CD4-positive, alpha-beta T cell (primary cell): ENCODE data around the gene PRKACG. TPM values are rescaled to one million over a fixed set of nuclear protein-coding genes. Genes with fewer than 3 reads are reported as not detected.
A peak's percentile ranks its signal among the peaks of the same experiment; 100 is the strongest.

ENCODE experiments used
- ATAC-seq: fragments of 200-7000 bp; cut with Tn5 transposase; one replicate; pipeline ENCODE4 v1.10.0; 2022; ENCODE audit warnings: mild to moderate bottlenecking; ENCODE audit not compliant: poor library complexity
- CTCF ChIA-PET: fragments of 350-600 bp; sonication (Branson Sonifier 250); formaldehyde crosslinking; loops from one replicate; lab custom pipeline; 2021; ENCODE audit warnings: antibody characterized with exemption, inconsistent platforms; lab: Charles Lee
- POLR2A ChIA-PET: fragments of 350-600 bp; sonication (Branson Sonifier 250); formaldehyde crosslinking; loops from one replicate; lab custom pipeline; 2021; ENCODE audit warnings: antibody characterized with exemption, inconsistent platforms; lab: Charles Lee
- DNase-seq, 14 experiments: peaks; one replicate each; pipeline ENCODE4 v3.0.0-alpha.2; 2013 to 2020; ENCODE audit warnings: mixed read lengths in 2 of 14
- H3K27ac ChIP-seq, 2 donors: one replicate each; pipeline versions ENCODE4 v1.5.1 to v1.7.0; 2013; ENCODE audit warnings: low read length in 2 of 2, low read depth in 1 of 2, mild to moderate bottlenecking in 1 of 2
- H3K27me3 ChIP-seq, 2 experiments: 1 replicate in 1 of 2; 2 replicates in 1 of 2; pipeline versions ENCODE4 v1.6.1 to v1.7.0; 2013; ENCODE audit warnings: low read length in 2 of 2, control low read depth in 1 of 2, mild to moderate bottlenecking in 1 of 2, moderate library complexity in 1 of 2; ENCODE audit not compliant: insufficient read depth in 2 of 2, control insufficient read depth in 1 of 2
- H3K36me3 ChIP-seq: one replicate; pipeline ENCODE4 v1.6.1; 2013; ENCODE audit warnings: low read length, control low read depth; ENCODE audit not compliant: insufficient read depth
- H3K4me1 ChIP-seq: one replicate; pipeline ENCODE4 v1.6.1; 2013; ENCODE audit warnings: low read length, control low read depth; ENCODE audit not compliant: insufficient read depth
- H3K4me3 ChIP-seq: one replicate; pipeline ENCODE4 v1.5.1; 2013; ENCODE audit warnings: mild to moderate bottlenecking, low read length, moderate library complexity
- H3K9me3 ChIP-seq, 2 experiments: 1 replicate in 1 of 2; 2 replicates in 1 of 2; pipeline versions ENCODE4 v1.6.1 to v1.7.0; 2013; ENCODE audit warnings: low read length in 2 of 2, mild to moderate bottlenecking in 2 of 2, control low read depth in 1 of 2, moderate library complexity in 1 of 2; ENCODE audit not compliant: control insufficient read depth in 1 of 2, insufficient read depth in 1 of 2
- H3K27ac Mint-ChIP-seq: one replicate; pipeline ENCODE4 v1.8.0; 2020; ENCODE audit warnings: mixed read lengths
- H3K27me3 Mint-ChIP-seq: one replicate; pipeline ENCODE4 v1.8.0; 2021; ENCODE audit warnings: mixed read lengths
- H3K36me3 Mint-ChIP-seq: one replicate; pipeline ENCODE4 v1.8.0; 2021; ENCODE audit warnings: low read depth, mixed read lengths
- H3K4me1 Mint-ChIP-seq: one replicate; pipeline ENCODE4 v1.8.0; 2021; ENCODE audit warnings: low read depth, mixed read lengths
- H3K4me3 Mint-ChIP-seq: one replicate; pipeline ENCODE4 v1.8.0; 2020; ENCODE audit warnings: mild to moderate bottlenecking, mixed read lengths
- H3K9me3 Mint-ChIP-seq: one replicate; pipeline ENCODE4 v1.8.0; 2020; ENCODE audit warnings: mixed read lengths
- CTCF ChIP-seq: fragments of 200-600 bp; IDR thresholded peaks from one replicate; pipeline ENCODE4 v1.8.0; 2022; ENCODE audit warnings: antibody characterized with exemption, mild to moderate bottlenecking
- intact Hi-C, 2 experiments: fragments of 100-400 bp; cut with DNase I in 1 of 2; cut with micrococcal nuclease in 1 of 2; formaldehyde crosslinking; loops; one replicate each; pipeline versions ENCODE4 v1.15.1 to v1.9.0; 2023 to 2025; cut with DNase I, micrococcal nuclease
- total RNA-seq, 174 experiments: library from RNA in 2 of 174; stranded (reverse) in 2 of 174; gene quantifications; one replicate each; pipeline ENCODE4 v1.2.3 and lab custom pipeline; 2021 to 2026

The PRKACG gene
- total RNA-seq, 2 experiments from 2014 or later: not detected

GRCh38 chr9:68978066-68978465 lies 35.8 kb downstream of the PRKACG start:
- Histone ChIP-seq H3K4me3 (no peak overlapping the region), H3K4me1 (peaks cover 15% of the 10 kb centered on the region), H3K27me3 (no peaks in the 10 kb centered on the region), H3K36me3 (no peaks in the 10 kb centered on the region), H3K27ac (no peak overlapping the region), H3K9me3 (no peaks in the 10 kb centered on the region)
- Mint-ChIP-seq H3K9me3 (no peaks in the 10 kb centered on the region), H3K4me3 (no peak overlapping the region), H3K4me1 (peaks cover 12% of the 10 kb centered on the region), H3K27me3 (no peaks in the 10 kb centered on the region), H3K36me3 (no peaks in the 10 kb centered on the region), H3K27ac (no peak overlapping the region)
- ChIA-PET CTCF (no interaction called here), POLR2A (no interaction called here)
- intact Hi-C loops: loop anchor here in 1 of 2 experiments (10.0 kb wide), 1 partner anchor 47 kb away; no protein-coding TSS in a partner anchor
- DNase-seq (peak in 2 of 14 experiments; percentile 39 to 46), ATAC-seq (no peak)
- no peak for TF ChIP-seq CTCF

GRCh38 chr9:68975365-68976043 lies 38.4 kb downstream of the PRKACG start:
- Histone ChIP-seq H3K9me3 (no peaks in the 10 kb centered on the region), H3K4me1 (peaks cover 11% of the 10 kb centered on the region), H3K4me3 (peak overlapping the region; percentile 0), H3K36me3 (no peaks in the 10 kb centered on the region), H3K27me3 (no peaks in the 10 kb centered on the region), H3K27ac (no peak overlapping the region)
- H3K9me3 Mint-ChIP-seq: no peaks in the 10 kb centered on the region
- ChIA-PET CTCF (interaction anchor here (1.1 to 1.2 kb wide), 2 partner anchors 9 to 24 kb away, joined by 3 read pairs; no protein-coding TSS in a partner anchor), POLR2A (interaction anchor here (1.3 kb wide), 1 partner anchor 45 kb away, joined by 3 read pairs; no protein-coding TSS in a partner anchor)
- intact Hi-C loops: loop anchor here in 1 of 2 experiments (10.0 kb wide), 1 partner anchor 49 kb away; no protein-coding TSS in a partner anchor
- H3K27ac Mint-ChIP-seq: no peak overlapping the region
- no peaks in the 10 kb centered on the region for H3K27me3 Mint-ChIP-seq
- H3K4me1 Mint-ChIP-seq: peaks cover 12% of the 10 kb centered on the region
- no peaks in the 10 kb centered on the region for H3K36me3 Mint-ChIP-seq
- no peak overlapping the region for H3K4me3 Mint-ChIP-seq
- no peak for ATAC-seq
- no peak for TF ChIP-seq CTCF
- peak in 2 of 14 experiments; percentile 19 to 30 for DNase-seq

GRCh38 chr9:68974901-68975300 lies 39.0 kb downstream of the PRKACG start:
- intact Hi-C loops: loop anchor here in 1 of 2 experiments (10.0 kb wide), 1 partner anchor 50 kb away; no protein-coding TSS in a partner anchor
- POLR2A ChIA-PET: no interaction called here

More at GRCh38 chr9:68974901-68975300, 39.0 kb downstream of the PRKACG start:
- Mint-ChIP-seq H3K27ac (no peak overlapping the region), H3K4me1 (peaks cover 12% of the 10 kb centered on the region), H3K36me3 (no peaks in the 10 kb centered on the region), H3K27me3 (no peaks in the 10 kb centered on the region), H3K9me3 (no peaks in the 10 kb centered on the region), H3K4me3 (no peak overlapping the region)
- H3K4me1 ChIP-seq: peaks cover 8% of the 10 kb centered on the region
- no peaks in the 10 kb centered on the region for H3K27me3 ChIP-seq
- TF ChIP-seq CTCF: no peak
- DNase-seq: no peak
- no peaks in the 10 kb centered on the region for H3K36me3 ChIP-seq
- H3K9me3 ChIP-seq: no peaks in the 10 kb centered on the region
- CTCF ChIA-PET: interaction anchor here (1.1 kb wide), 1 partner anchor 24 kb away, joined by 3 read pairs; no protein-coding TSS in a partner anchor
- no peak overlapping the region for H3K27ac ChIP-seq
- ATAC-seq: no peak
- peak overlapping the region; percentile 0 for H3K4me3 ChIP-seq
